ENCODE measurements around the gene ROR2.
"Not testable (repeated sequence)": the region's sequence is repeated elsewhere in the genome, so short reads cannot be mapped to it uniquely, and the experiment has no call there.

Gene ROR2

DNA sequence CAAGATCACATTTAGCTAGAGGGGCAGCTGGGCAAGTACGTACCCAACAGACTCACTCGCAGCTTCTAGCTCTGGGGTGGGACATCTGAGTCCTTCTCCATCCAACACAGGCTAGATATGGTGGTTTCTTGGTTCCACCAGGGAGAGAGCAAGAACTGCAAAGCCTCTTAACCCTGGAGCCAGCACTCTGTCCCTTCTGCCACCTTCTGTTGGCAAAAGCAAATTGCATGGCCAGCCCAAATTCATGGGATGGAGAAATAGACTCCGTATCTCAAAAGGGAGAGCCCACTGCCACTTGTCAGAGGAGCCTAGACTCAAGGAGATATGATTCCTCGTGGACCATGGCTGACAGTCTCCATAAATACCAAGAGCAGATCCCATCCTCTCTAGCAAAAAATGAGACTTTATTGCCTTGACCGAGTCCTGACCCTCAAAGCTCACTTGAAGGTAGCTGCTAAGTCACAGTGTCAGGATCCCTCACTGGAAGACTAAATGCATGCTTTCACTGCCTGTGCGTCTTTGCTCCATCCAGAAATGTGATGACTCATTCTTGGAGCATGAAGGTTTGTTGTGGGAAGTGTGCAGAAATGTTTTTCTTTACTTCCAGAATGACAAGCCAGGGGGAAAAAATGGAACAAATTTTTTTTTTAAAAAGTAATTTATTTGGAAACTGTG lies 28.8 kb upstream of the ROR2 start:
- TF ChIP-seq CTCF (IDR thresholded peaks at IDR 0.05; ENCODE audit: extremely low read depth, missing control alignments): peak; percentile 33
- no peak for DNase-seq (ENCODE audit: low spot score)

DNA sequence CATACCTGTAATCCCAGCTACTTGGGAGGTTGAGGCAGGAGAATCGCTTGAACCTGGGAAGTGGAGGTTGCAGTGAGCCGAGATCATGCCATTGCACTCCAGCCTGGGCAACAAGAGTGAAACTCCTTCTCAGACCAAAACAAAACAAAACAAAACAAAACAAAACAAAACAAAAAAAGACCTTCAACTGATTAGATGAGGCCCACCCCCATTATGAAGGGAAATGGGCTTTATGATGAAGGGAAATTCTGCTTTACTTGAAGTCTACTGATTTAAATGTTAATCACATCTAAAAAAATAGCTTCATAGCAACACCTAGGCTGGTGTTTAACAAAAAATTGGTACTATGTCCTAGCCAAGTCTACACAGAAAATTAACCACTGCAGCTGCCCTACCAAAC lies 25.2 kb upstream of the ROR2 start:
- not testable (repeated sequence) for DNase-seq (ENCODE audit: low spot score)

DNA sequence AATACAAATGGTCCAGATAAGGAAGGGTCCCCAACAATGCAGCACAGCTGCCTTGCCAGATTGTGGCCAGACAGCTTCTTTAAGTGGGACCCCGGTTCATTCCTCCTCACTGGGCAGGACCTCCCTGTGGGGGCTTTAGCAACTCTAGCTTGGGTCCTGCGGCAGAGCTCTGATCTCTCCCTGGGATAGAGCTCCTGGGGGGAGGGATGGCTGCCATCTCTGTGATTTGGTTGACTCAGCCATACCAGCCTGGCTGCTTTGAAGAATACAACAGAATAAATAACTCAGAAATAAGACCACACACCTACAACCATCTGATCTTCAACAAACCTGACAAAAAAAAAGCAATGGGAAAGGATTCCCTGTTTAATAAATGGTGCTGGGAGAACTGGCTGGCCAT lies 22.7 kb upstream of the ROR2 start:
- DNase-seq (ENCODE audit: low spot score): no peak
- no peak for TF ChIP-seq CTCF (IDR thresholded peaks at IDR 0.05; ENCODE audit: extremely low read depth, missing control alignments)

- TF ChIP-seq CTCF (IDR thresholded peaks at IDR 0.05; ENCODE audit: extremely low read depth, missing control alignments): no peak
- DNase-seq (ENCODE audit: low spot score): no peak
Measured at GRCh38 chr9:91972076-91972626, 22.1 kb upstream of the ROR2 start.

DNA sequence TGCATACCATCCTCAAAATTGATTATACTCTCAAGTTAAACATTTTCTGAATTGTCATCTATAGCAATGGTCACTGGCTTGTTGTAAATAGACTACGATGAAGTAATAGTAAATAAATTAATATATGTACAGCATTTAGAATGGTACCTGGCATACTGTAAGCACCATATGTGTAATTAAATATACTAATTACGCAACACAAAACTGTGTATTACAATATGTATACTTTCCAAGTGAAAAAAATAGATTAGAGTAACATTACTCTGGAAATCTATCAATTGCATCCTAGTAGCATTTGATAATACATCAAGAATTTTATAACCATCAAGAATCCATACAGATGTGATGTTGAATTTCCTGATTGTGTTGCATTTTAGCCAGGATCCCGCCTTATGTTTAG lies 17.2 kb upstream of the ROR2 start:
- no peak for DNase-seq (ENCODE audit: low spot score)
- TF ChIP-seq CTCF (IDR thresholded peaks at IDR 0.05; ENCODE audit: extremely low read depth, missing control alignments): no peak

DNA sequence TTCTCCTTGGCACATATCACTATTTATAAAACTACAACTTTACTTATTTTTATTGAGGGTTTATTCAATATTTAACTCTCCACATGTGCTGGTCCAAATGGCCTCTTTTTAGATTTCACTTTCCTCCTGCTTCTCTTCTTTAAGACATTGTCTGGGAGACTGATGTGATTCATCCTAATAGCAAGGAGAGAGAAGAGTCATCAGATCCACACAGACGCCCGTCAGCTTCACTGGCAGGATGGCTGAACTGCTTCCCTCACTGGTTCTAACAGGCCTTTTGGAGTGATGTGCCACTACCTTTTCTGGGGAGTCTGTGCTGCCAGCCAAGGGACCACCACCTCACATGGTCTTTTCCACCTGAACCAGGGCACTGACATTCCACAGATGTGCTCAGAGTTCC lies 16.5 kb upstream of the ROR2 start:
- TF ChIP-seq CTCF (IDR thresholded peaks at IDR 0.05; ENCODE audit: extremely low read depth, missing control alignments): no peak
- DNase-seq (ENCODE audit: low spot score): no peak

- no peak for DNase-seq (ENCODE audit: low spot score)
- TF ChIP-seq CTCF (IDR thresholded peaks at IDR 0.05; ENCODE audit: extremely low read depth, missing control alignments): no peak
Measured at GRCh38 chr9:91963711-91964240, 13.7 kb upstream of the ROR2 start.

DNA sequence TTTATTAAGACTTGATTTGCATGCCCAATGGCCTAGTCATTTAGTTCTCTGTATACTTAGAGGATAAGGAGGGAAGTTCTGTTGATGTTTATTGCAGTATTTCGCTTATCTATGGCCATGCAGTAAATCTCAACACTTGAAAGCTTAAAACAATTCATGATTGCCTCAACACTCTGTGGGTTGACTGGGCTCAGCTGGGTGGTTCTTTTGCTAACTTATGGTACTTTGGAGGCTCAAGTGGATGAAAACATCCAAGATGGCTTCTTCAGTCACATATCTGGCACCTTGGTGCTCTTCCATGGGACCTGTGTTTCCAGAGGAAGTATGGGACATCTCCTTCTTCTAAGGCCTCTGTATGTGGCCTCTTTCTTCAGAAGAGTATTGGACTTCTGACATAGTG lies 10.3 kb upstream of the ROR2 start:
- no peak for TF ChIP-seq CTCF (IDR thresholded peaks at IDR 0.05; ENCODE audit: extremely low read depth, missing control alignments)
- no peak for DNase-seq (ENCODE audit: low spot score)
